ENCODE data around the gene FOXF1.

FOXF1 gene

DNA sequence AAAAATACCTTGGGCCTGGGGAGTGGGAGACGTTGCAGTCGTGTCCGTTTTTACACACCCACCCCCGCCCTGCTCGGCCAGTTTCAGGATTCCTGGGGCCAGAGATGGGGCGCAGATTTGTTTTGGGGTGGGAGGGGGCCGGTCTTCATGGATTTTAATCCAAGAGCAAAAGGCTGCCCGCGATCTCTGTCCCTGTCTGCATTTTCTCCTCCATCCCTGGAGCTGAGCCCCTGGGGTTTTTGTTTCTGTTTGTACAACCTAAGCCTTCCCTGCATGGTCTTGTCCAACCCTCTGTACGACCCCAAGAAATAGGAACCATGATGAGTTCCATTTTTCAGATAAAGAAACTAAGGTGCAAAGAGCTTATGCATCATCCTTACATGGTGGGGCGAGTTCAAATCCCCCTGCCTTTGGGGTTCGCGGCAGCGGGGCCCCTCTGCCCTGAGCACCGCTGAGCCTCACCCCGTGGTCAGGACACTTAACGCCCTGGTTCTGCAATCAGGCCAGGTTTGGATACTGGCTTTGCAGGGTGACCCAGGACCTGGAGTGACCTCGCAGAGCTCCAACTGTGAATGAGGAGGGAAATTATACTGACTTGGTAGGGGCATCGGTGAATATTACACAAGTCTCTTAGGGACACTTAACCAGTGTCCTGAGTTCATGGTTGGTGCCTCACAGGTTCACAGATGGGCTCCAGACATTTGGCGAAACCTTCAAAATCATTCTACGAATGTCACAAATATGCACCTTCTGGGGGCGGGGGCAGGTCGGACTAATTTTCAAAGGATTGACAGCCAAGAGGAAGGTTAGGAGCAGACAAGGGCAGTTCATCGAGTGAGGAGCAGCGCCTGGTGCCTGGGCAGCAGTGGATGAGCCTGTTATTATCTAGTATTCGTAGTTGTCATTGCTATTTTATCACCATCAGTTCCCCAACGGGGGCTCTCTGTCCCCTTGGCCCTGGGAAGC is 4.1 kb upstream of the FOXF1 start:
- DNase-seq, result no peak

DNA sequence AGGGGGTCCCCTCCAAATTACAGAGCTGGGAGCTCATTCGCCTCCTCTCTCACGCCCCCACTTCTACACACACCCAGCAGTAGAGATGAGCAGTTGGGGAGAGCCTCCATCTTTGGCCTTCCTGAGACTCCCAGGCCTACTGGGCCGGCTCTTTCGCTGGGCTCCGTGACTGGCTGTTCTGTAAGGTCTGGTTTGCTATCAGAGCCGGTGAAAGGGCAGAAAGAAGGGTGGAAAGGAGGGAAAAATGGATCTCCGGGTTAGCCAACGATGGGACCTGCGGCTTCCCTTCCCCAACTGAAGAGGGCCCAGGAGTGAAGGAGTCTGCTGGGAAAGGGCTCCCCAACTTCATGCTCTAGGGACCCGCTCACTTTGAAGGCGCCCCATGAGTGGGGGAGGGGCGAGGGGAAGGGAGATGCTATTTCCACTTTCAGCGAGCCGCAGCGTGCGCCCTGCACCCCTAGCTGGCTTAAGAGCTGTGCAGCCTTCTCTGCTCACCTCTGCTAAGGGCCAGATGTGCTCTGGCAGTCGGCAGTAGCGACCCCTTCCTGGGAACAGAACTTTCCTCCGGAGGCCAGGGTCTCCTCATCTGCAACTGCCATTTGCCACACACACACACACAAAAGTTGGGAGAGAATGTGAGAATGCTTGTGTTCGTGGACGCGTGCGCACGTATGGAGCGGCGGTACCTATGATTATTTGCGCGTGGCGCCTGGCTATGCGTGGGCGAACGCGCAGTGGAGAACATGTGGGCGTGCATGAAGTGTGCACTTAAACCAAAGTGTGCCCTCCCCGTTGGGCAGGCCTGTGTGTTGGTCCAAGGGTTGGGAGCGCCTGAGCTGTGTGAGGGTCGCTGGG is 2.9 kb upstream of the FOXF1 start:
- DNase-seq, result no peak

DNA sequence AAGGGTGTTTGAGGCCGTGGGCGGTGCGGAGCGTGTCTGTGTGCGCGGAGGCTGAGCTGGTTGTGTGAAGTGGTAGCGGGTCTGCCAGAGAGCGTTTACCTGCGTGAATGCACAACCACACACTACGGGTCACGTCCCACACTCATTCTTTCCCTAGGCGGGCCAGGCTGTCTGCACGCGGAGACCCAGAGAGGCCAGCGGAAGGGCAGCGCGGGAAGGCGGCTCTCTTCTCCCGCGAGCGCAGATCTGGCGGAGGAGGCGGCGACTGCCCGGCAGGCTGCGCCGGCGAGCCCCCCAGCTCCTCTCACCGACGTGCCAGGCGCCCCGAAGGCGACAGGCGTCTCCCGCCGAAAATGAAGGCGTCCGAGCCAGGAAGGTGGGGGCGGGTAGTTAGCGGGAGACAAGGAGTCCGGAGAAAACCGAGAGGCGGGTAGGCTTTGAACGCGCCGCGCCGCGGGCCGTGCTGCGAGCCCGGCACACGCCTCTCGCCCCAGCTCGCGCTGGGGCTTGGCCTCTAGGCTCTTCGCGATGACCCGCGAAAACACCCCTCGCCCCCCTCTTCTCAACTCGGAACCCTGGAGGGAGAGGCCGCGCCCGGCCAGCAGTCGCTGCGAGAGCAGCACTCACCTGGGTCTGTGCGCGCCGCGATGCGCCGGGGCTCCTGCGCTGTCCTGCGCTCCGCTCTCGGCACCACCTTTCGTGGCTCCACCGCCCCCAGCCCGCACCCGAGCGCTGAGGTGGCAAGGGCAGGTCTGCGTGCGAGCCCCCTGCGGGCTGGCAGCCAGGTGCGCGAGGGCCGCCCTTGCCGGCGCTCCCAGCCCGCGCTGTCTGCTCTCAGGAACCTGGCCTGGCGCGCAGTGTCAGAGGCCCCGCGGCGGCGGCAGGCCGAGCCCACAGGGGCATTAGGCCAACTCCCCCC is 2.0 kb upstream of the FOXF1 start:
- DNase-seq, result no peak

DNA sequence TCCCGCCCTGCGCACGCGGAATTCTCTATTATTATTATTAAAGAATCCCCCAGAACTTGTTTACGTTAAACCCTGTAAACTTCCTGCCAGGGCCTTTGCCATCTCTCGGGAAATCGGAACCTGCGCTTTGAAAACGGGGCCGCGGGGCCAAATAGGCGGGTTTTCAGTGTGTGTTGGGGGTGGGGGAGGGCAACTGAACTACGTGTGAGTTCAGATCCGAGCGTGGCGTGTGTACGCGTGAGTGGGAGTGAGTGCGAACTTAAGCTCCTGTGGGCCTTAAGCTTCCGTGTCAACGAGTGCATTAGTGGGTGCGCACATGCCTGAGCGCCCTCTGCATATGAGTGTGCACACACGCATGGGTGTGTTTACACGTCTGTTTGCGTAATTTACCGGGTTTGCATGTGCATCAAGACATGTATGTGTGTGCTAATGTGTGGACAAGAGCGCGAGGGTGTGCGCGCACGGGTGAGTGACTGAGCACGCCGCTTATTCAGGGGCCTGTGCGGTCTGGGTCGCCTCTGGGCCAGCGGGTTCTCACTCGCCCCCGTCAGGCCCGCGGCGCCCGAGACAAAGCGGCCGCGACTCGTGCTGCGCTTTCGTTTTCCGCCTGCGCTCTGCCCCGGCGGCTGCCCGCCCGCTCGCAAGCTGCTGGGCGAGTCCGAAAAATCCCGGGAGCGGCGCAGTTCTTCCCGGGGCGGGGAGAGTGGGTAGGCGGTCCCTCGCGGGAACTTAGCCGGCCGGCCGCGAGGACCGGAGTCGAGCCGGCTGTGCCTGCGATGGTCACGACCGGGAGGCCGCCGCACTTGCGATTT is 1.2 kb upstream of the FOXF1 start:
- DNase-seq, result no peak

DNA sequence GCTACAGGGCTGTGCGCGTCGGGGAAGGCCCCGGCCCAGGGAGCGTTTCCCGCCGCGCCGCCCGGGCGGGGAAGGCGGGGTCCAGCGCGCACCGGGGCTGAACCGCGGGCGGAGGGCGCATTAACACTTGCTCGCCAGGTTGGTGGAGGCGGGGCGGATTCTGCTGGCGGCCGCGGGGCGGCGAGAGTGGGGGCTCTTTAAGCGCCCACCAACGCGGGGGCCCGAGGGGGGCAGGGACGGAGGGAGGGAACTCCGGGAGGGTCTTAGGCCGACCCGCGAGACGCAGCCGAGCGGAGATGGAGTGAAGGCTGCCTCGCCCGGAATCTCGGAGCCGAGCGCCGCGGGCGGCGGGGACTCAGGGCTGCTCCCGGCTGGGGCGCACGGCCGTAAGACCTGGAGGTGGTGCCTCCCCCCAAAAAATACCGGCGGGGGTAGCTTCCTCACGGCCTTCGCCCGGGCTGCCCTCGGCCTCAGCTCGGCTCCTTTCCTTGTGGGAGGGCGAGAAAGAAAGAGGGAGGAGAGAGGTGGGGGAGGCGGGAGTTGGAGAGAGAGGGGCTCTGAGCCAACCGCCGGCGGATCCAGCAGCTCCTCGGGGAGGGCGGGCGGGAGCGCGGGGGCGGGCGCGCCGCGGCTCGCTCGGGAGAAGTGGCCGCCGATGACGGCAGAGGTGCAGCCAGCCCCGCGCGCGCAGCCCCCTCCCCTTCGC is 415 bp upstream of the FOXF1 start:
- DNase-seq, result no peak

DNA sequence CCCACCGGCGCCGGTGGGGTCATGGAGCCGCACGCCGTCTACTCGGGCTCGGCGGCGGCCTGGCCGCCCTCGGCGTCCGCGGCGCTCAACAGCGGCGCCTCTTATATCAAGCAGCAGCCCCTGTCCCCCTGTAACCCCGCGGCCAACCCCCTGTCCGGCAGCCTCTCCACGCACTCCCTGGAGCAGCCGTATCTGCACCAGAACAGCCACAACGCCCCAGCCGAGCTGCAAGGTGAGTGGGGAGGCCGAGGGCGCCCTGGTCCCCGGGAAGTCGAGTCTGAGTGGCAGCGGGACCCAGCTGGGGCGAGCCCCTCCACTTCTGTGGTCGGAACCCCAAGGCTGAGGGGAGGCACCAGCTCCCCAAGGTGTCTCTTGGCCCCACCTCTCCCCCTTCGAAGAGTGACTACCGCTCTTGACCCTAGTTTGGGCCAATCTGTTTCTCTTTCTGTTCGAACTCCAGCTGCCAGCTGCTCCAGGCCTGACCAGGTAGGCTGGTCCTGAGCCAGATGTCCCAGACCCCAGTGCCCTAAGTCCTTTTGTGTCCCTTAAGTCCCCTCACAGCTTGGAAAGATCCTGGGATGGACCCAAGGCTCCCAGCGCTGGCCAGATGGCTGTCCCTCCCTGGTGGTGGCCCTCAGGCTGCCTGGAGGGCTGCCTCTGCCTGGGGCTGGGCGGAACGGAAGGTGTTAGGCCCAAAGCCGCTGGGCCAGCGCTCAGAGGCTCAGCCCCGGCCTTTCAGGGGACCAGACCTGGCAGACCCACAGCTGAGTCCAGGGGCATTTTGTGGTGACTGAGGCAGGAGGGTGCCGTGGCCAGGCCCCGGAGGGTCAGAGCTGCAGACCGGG is 1.2 kb downstream of the FOXF1 start:
- DNase-seq, result no peak

DNA sequence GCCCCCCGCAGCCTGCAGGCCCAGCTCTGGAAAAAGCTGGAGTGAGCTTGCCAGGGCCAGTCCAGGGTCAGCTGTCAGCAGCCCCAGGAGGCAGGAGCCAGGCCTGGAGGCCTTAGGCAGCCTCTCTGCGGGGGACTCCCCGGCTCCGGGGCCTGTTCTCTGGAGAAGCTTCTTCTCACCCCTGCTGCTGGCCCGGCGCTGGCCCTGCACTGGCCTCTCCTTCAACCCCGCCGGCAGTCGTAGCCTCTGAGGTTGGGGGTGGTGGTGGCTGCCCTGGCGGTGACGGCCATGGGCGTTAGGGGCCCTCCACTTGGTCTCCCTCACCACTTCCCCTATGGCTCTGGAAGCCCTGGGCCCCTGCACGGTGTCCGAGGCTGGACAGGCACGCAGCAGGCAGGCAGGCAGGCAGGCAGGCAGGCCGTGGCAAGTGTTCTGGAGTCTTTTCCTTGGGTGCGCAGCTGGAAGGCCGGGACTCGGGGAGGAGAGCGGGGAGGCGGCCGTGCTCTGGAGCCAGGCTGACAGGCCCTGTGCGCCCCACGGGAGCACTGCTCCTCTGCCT is 2.1 kb downstream of the FOXF1 start:
- no peak for DNase-seq

DNA sequence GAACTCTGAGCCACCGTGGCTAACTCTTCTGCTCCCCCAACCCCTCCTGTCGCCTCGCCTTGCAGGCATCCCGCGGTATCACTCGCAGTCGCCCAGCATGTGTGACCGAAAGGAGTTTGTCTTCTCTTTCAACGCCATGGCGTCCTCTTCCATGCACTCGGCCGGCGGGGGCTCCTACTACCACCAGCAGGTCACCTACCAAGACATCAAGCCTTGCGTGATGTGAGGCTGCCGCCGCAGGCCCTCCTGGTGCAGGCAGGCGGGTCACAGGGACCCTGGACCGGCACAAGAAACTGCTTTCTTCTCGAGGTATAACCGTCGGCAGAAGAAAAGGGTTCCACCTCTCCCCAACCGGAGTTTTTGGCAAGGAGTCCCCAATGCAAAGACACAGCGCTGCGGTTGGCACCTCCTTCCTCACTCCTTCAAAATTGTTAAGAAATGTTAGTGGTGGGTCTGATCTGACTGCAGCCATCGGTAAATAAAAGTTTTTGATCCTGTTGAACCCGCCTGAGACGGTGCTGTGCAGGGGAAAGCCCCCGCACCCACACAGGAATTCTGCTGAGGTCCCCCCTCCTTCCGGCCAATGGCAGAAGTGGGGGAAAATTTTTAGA is 2.6 kb downstream of the FOXF1 start:
- DNase-seq, result no peak

DNA sequence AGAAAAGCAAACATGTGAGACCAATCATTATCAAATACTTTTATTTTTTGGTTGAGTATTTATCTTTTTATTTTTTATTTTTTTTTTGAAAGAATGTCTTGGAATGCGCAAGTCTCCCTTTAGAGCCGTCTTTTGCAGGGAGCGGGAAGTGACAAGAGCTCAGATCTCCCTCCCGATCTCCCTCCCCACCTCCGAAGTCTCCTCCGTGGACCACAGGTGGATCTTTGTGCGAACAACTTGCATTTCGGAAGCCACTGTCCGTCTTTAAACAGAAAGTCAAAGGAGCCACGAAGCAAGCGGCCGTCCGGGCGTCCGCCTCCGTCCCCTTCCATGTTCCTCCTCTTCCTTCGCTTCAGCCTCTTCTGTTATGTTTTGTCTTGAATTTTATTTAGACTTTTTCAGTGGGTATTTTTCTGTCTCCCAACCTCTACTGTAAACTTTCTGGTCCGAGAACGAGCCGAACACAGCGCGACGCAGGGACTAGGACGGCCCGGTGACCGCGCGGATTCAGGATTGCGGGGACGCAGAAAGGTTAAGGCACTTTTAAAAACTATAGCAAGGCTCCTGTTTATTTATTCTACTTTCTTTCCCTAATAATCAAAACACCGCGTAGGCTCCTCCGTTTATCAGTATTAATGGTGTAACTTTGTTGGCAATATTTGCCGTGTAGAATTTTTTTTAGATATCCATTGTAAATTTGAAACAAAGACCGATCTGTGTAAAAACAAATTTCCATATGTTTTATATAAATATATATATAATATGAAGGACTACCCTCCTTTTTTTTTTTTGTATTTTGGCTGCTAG is 3.3 kb downstream of the FOXF1 start:
- DNase-seq, result no peak

DNA sequence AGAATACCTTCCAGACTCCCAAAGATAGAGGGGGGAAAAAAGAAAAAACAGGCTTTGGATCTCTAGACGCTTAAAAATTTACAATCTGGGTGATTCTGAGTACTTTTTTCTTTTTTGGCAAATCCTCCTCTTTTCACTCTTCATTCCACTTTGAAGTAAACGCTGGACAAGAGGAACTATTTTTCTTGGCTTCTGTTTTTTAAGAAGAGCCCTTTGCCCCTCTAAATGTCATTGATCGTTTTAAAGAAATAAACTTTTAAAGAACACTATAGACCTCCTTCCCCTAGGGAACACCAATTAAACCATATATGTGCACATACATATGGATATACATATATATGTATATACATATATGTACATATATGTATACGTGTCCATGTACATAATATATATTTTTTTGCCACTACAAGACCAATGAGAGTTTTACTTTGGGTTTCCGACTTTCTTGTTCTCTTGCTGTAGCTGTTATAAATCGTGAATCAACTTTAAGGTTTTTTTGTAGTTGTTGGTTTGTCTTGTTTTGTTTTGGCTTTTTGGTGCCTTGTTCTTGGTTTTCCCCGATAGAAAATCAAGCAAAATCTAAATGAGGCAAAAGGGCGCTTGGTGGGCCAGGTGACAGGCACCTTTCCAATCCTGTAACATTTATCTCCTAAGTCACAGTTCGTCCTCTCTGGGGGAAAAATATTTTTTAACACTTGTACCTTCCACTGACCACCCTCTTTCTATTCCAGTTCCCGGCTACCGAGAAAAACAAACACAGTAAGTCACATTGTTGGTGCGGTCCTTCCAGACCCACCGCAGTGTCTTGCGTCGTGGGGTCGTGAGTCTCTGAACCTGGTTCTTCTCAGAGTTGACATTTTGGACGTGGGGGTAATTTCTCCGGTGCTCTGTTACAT is 4.4 kb downstream of the FOXF1 start:
- no peak for DNase-seq

DNA sequence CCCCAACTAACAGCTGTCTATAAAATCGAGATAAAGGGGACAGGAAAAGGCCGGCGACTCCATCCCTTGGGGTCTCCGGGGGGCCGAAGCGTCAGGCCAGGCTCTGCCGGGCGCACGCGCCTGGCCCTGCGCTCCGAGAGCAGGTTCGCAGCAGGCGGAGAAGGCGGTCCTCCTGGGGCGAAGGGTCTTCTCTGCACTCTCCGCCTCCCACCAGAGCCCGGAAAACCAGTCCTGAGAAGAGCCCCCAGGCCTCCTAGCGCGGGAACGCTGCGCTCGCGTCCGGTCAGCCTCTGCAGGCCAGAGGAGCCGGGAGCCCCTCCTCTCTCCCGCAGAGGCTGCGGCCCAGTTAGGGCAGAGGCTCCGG is 5.1 kb downstream of the FOXF1 start:
- DNase-seq, result no peak

DNA sequence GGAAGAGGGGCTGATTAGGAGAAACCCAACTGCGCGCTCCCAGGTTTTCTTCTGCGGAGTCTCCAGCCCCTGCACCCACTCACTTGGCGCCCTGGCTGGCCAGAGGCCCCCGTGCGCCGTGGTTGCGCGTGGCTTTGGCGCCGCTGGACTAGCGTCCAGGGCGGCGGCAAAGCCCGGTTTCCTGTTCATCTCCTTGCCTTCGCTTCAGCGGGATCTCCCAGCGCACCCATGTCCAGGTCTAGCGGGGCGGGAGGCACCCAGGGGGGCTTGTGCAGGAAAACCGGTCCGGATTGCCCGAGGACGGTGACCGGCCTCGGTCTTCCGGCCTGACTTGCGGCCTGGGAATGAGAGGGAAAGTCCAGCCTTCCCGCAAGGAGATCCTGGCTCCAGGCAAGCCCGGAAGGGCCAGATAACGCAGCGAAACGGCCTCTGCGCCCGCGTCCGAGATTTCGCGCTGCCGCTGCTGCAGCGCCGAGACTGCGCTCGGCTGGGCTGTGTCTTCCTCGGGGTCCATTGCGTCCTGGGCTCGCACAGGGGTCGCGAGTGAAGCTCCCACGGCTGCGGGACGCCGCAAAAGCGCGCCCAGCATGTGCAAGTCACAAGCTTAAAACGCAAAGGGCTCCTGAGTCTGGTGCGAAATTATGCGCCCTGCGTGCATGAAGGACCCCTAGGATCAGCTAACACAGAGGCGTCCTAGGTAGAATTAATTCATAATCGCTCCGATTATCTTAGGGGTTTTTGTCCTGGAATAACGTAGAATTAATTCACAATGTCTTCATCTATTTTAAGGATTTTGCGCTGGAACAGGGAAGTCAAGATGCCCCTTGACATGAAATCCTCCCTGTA is 5.7 kb downstream of the FOXF1 start:
- no peak for DNase-seq

DNA sequence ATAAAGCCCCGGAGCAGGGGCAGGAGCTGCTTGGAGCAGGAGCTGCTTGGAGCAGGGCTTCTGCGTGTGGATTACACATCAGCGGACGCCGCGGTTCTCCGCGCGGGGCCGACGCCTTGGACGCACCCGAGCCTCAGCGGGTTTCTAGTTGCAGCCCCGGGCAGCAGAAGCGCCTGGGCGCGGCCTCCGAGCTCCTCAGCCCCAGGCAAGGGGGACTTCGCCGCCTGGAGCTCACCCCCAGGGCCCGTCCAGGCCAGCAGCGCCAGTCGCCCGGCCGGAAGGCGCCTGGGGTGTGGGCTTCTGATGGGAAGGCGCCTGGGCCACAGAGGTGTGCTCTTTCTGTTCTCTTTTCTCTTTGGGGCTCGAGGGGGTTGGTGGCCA is 6.3 kb downstream of the FOXF1 start:
- no peak for DNase-seq

DNA sequence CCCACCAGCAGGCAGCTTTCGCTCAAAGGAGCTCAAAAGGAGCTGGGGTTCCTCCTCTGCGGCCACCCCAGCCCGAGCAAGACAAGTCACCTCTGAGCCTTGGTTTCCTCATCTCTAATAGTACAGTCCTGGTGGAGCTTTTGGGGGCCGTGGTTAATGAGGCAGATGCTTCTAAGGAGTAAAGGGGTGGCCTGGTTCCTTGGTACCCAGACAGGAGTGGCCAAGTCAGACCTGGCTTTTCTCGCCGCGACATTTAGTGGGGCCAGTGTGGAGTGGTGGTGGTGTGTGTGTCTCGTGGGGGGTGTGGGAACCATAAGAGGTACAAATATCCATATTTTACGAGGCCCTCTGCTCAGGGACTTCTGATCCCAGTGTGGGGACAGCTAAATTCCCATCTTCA is 6.7 kb downstream of the FOXF1 start:
- no peak for DNase-seq

DNA sequence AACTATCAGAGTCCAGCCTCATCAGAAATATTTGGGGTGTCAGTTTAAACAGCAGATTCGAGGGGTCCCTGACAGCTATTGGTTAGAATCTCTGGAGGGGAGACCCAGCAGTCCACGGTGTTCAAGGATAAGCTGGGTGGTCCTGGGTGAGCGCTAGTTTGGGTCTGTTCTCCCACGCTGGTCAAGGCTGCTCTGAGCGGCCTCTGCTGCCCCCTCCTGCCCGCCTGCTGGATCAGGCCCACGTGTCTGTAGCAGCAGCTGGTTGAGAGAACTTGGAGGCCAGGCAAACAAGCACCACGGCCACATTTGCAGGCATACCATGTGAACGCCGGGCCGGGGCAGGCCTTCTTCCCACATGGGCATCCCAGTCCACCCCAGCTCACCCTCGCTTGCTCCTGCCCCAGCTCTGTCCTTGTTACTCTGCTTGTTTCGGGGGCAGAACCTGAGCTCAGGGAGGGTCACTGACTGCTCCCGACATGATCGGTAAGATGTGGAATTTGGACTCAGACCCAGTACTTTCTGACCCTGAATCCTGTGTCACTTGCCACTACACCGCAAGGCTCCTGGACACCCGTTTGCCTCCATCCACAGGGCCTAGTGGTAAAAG is 7.4 kb downstream of the FOXF1 start:
- no peak for DNase-seq

DNA sequence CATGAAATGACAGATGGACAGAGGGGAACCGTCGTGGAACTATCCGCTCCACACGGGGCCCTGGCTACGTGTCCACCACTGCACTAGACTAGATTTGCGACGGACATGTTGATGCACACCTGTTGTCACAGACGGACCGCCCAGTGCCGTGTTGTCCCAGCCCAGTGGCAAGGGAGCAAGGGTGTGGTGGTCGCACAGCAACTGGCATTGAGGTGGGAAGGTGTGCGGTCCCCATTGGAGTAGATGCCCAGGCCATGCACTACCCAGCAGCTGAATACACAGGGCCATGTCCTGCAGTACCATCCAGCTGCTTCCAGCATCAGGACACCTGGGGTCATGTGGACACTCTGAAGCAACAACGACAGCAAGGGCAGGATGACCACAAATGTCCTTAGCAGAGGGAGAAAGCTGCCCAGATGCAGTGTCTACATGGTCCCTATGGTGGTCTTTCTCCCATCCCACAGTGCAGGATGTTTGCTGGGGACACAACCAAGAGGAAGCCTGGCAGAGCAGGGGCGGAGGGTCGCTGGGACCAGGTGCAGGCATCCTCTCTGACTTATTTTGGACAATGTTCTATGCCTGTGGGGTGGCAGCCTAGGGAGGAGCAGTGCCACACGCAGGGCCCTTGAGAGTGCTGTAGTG is 8.8 kb downstream of the FOXF1 start:
- no peak for DNase-seq

All from NCI-H1436 treated with DMSO at 0.1 percent for 48 hours (cell line).